ENCODE data around the gene ZNF219.

DNA sequence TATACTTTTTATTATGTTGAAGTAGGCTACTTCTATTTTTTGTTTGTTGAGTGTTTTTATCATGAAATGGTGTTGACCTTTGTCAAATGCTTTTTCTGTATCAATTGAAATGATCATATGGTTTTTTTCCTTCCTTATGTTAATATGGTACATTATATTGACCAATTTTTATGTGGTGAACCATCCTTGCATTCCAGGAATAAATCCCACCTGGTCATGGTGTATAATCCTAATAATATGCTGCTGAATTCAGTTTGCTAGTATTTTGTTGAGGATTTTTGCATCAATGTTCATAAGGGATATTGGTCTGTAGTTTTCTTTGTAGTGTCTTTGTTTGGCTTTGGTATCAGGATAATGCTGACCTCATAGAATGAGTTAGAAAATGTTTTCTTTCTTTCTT, 47.0 kb upstream of the ZNF219 start:
- TF ChIP-seq CTCF (IDR thresholded peaks at IDR 0.05) (no peak), POLR2A (IDR thresholded peaks at IDR 0.05) (no peak)

Data from breast epithelium (tissue), 3 donors.